CD4-positive, alpha-beta T cell treated with Interleukin-6 for 4 hours (primary cell): ENCODE data around the gene CHI3L1.

Experiments
- DNase-seq: peaks from one replicate; pipeline ENCODE4 v3.0.0-alpha.2; 2020; ENCODE audit warnings: mixed read lengths

The CHI3L1 gene

GRCh38 chr1:203129501-203130231, 56.8 kb downstream of the CHI3L1 start:
- no peak for DNase-seq
